HCT116 (cell line): Measurements from ENCODE around the gene SH2D6. TPM values are rescaled to one million over a fixed set of nuclear protein-coding genes. Genes with fewer than 3 reads are reported as not detected.
"Not testable (repeated sequence)": the region's sequence is repeated elsewhere in the genome, so short reads cannot be mapped to it uniquely, and the experiment has no call there.

Experiments
- ATAC-seq: fragments of 200-7000 bp; cut with Tn5 transposase; 2 replicates; pipeline ENCODE4 v1.9.1; 2020; ENCODE audit warnings: mild to moderate bottlenecking, moderate library complexity
- BruUV-seq: library from RNA; stranded (reverse); fragments of 400-500 nt; replicated peaks from 2 replicates; lab custom pipeline; 2021; lab: Mats Ljungman, UMichigan
- CTCF ChIA-PET: fragments of 300-600 bp; sonication (Branson Sonifier 250); formaldehyde crosslinking; loops from one replicate; lab custom pipeline; 2021; ENCODE audit warnings: antibody characterized with exemption; lab: Charles Lee
- POLR2A ChIA-PET: fragments of 300-600, 350-600 bp; sonication (Branson Sonifier 250); formaldehyde crosslinking; loops from one replicate; lab custom pipeline; 2021; ENCODE audit warnings: antibody characterized with exemption; lab: Charles Lee
- RAD21 ChIA-PET, 2 experiments: fragments of 300-600 bp; sonication (Branson Sonifier 250); formaldehyde crosslinking; loops; one replicate each; lab custom pipeline; 2023; ENCODE audit warnings: low total read pairs in 2 of 2; ENCODE audit not compliant: uncharacterized antibody in 2 of 2, unreplicated experiment in 2 of 2, low non-redundant PET in 1 of 2; lab: Charles Lee
- DNase-seq: peaks from one replicate; pipeline ENCODE4 v3.0.0-alpha.2; 2010; ENCODE audit warnings: low read depth, low spot score
- H2AFZ ChIP-seq: fragments of 200-600 bp; shearing (Covaris generic), sonication (generic); 2 replicates; pipeline ENCODE4 v1.6.1; 2017; ENCODE audit warnings: low read depth, mixed run types, mixed read lengths, antibody characterized with exemption, low read length; ENCODE audit not compliant: poor library complexity, severe bottlenecking
- H3K27ac ChIP-seq: 2 replicates; pipeline ENCODE4 v1.5.1; 2012; ENCODE audit warnings: low read depth, low read length
- H3K27me3 ChIP-seq: fragments of 200-600 bp; sonication (generic); 2 replicates; pipeline ENCODE4 v1.6.1; 2016; ENCODE audit warnings: mixed run types, low read length, mixed read lengths; ENCODE audit not compliant: insufficient read depth
- H3K36me3 ChIP-seq, 2 experiments: fragments of 200-500 bp in 1 of 2; fragments of 200-600 bp in 1 of 2; sonication (Bioruptor generic) in 1 of 2; sonication (generic) in 1 of 2; 2 replicates each; pipeline versions ENCODE4 v1.5.1 to v1.6.1; 2014 to 2016; ENCODE audit warnings: low read length in 2 of 2, inconsistent platforms in 1 of 2, mixed read lengths in 1 of 2, mixed run types in 1 of 2; ENCODE audit not compliant: insufficient read depth in 2 of 2, control insufficient read depth in 1 of 2
- H3K4me1 ChIP-seq, 2 experiments: fragments of 200-600 bp in 1 of 2; sonication (generic) in 1 of 2; 2 replicates each; pipeline versions ENCODE4 v1.5.1 to v1.6.1; 2012 to 2017; ENCODE audit warnings: low read length in 2 of 2, inconsistent platforms in 1 of 2, mild to moderate bottlenecking in 1 of 2, mixed read lengths in 1 of 2, mixed run types in 1 of 2, moderate library complexity in 1 of 2; ENCODE audit not compliant: insufficient read depth in 2 of 2, control insufficient read depth in 1 of 2
- H3K4me2 ChIP-seq: fragments of 200-600 bp; sonication (generic); 2 replicates; pipeline ENCODE4 v1.6.1; 2017; ENCODE audit warnings: mixed run types, low read length, mixed read lengths
- H3K4me3 ChIP-seq, 2 experiments: fragments of 200-600 bp in 1 of 2; sonication (generic) in 1 of 2; replicated peaks in 1 of 2; 2 replicates each; pipeline ENCODE4 v1.5.1; 2011 to 2016; ENCODE audit warnings: low read length in 2 of 2, control low read depth in 1 of 2, low read depth in 1 of 2, mild to moderate bottlenecking in 1 of 2, mixed read lengths in 1 of 2, mixed run types in 1 of 2
- H3K79me2 ChIP-seq: fragments of 200-600 bp; sonication (generic); 2 replicates; pipeline ENCODE4 v1.6.1; 2017; ENCODE audit warnings: mild to moderate bottlenecking, mixed run types, low read length, moderate library complexity, mixed read lengths; ENCODE audit not compliant: insufficient read depth
- H3K9ac ChIP-seq: fragments of 200-600 bp; sonication (generic); 2 replicates; pipeline ENCODE4 v1.6.1; 2016; ENCODE audit warnings: low read length, mixed read lengths
- H3K9me2 ChIP-seq: fragments of 200-600 bp; sonication (generic), shearing (Covaris generic); 2 replicates; pipeline ENCODE4 v1.6.1; 2017; ENCODE audit warnings: mixed run types, mild to moderate bottlenecking, moderate library complexity; ENCODE audit not compliant: insufficient read depth
- H3K9me3 ChIP-seq, 2 experiments: fragments of 200-500 bp in 1 of 2; fragments of 200-600 bp in 1 of 2; sonication (Bioruptor generic) in 1 of 2; sonication (generic) in 1 of 2; 2 replicates each; pipeline ENCODE4 v1.6.1; 2014 to 2017; ENCODE audit warnings: low read length in 2 of 2, mixed read lengths in 2 of 2, inconsistent platforms in 1 of 2, low read depth in 1 of 2, mild to moderate bottlenecking in 1 of 2, mixed run types in 1 of 2, moderate library complexity in 1 of 2; ENCODE audit not compliant: control insufficient read depth in 1 of 2, insufficient read depth in 1 of 2
- H4K20me1 ChIP-seq: fragments of 200-600 bp; sonication (generic), shearing (Covaris generic); 2 replicates; pipeline ENCODE4 v1.6.1; 2017; ENCODE audit warnings: mixed run types, mild to moderate bottlenecking, moderate library complexity; ENCODE audit not compliant: insufficient read depth
- ATF3 ChIP-seq: IDR thresholded peaks from 2 replicates; pipeline ENCODE4 v1.6.1; 2012
- CBX3 ChIP-seq: IDR thresholded peaks from 2 replicates; pipeline ENCODE4 v1.6.1; 2012; ENCODE audit warnings: low read depth
- EGR1 ChIP-seq: IDR thresholded peaks from 2 replicates; pipeline ENCODE4 v1.6.1; 2012; ENCODE audit warnings: low read depth
- ELF1 ChIP-seq: IDR thresholded peaks from 2 replicates; pipeline ENCODE4 v1.6.1; 2012; ENCODE audit warnings: low read depth, borderline replicate concordance
- JUND ChIP-seq: IDR thresholded peaks from 2 replicates; pipeline ENCODE4 v1.6.1; 2012
- POLR2A ChIP-seq: IDR thresholded peaks from 2 replicates; pipeline ENCODE4 v1.7.0; 2011; ENCODE audit warnings: borderline replicate concordance; ENCODE audit not compliant: insufficient read depth, insufficient read length; ENCODE audit errors: extremely low read depth
- SP1 ChIP-seq: IDR thresholded peaks from 2 replicates; pipeline ENCODE4 v1.6.1; 2012; ENCODE audit warnings: low read depth
- intact Hi-C: fragments of 100-400 bp; cut with micrococcal nuclease; formaldehyde crosslinking; loops from 2 replicates; pipeline ENCODE4 v1.10.0; 2022
- total RNA-seq: library from RNA; stranded (reverse); gene quantifications from one replicate; pipeline ENCODE4 v1.2.1, GENCODE V29; 2021; ENCODE audit not compliant: unreplicated experiment

Gene SH2D6
- total RNA-seq, 1 experiment from 2014 or later: 2.7 TPM

DNA sequence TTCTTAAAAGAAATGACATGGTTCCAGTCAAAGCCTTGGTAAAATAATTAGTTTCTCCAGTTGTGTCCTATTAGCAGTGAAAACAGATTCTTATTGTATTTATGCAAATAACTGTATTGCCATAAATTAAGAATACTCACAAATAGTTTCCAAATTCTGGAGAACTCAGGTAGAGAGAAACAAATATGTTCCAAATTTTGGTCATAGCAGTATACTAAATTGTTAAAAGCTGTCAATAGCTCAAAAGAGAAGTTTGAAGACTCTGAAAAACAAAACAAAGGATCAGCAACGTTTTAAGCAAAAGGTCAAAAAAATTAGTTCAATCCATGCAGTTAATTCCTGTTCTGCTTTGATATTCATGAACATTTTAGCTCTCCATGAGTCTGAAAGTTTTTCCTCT, 38.5 kb upstream of the SH2D6 start (continued):
- TF ChIP-seq ELF1: no peak
- TF ChIP-seq ATF3: no peak
- no peak for TF ChIP-seq POLR2A
- no peak for TF ChIP-seq SP1
- TF ChIP-seq JUND: no peak

DNA sequence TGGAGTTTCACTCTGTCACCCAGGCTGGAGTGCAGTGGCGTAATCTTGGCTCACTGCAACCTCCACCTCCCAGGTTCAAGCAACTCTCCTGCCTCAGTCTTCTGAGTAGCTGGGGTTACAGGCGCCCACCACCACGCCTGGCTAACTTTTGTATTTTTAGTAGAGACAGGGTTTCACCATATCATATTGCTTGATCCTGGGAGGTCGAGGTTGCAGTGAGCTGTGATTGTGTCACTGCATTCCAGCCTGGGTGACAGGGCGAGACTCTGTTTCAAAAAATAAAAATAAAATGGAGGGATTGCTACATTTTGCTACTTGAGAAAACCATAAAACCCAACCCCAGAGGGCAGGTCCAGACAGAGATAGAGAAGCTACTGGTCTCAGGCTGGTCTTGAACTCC, 35.4 kb upstream of the SH2D6 start:
- H3K79me2 ChIP-seq, H2AFZ ChIP-seq, H3K36me3 ChIP-seq, H3K9me2 ChIP-seq, POLR2A ChIA-PET, H3K4me3 ChIP-seq, CTCF ChIA-PET, H3K9ac ChIP-seq, BruUV-seq, H3K27me3 ChIP-seq, DNase-seq, RAD21 ChIA-PET, H3K9me3 ChIP-seq, intact Hi-C loops, ATAC-seq, H4K20me1 ChIP-seq, H3K27ac ChIP-seq, H3K4me1 ChIP-seq, H3K4me2 ChIP-seq: not testable (repeated sequence)

GRCh38 chr2:85383850-85384249, 34.7 kb upstream of the SH2D6 start:
- H3K27me3 ChIP-seq: no peaks in the 10 kb centered on the region
- H3K27ac ChIP-seq: no peak overlapping the region
- H2AFZ ChIP-seq: no peak overlapping the region
- H3K9me2 ChIP-seq: no peaks in the 10 kb centered on the region
- no peaks in the 10 kb centered on the region for H3K9me3 ChIP-seq
- no peak for DNase-seq
- H3K4me2 ChIP-seq: no peak overlapping the region
- POLR2A ChIA-PET: no interaction called here
- no peak for ATAC-seq
- no peaks in the 10 kb centered on the region for H3K79me2 ChIP-seq
- H3K9ac ChIP-seq: no peak overlapping the region
- peaks cover 0 to under 1% of the 10 kb centered on the region in 2 experiments; a peak in 1 of 4 replicates for H3K36me3 ChIP-seq
- TF ChIP-seq CBX3 (no peak), EGR1 (no peak)
- no peaks in the 10 kb centered on the region for H4K20me1 ChIP-seq
- H3K4me3 ChIP-seq: no peak overlapping the region
- H3K4me1 ChIP-seq: no peaks in the 10 kb centered on the region
- RAD21 ChIA-PET: no interaction called here
- TSS peak; percentile 25 for BruUV-seq
- CTCF ChIA-PET: no interaction called here
- intact Hi-C loops: no loop called here
